GM12878 (cell line): Measurements from ENCODE around the gene SLC2A9.

ENCODE experiments used
- BHLHE40 ChIP-seq, 2 experiments: fragments of 450-650 bp in 1 of 2; IDR thresholded peaks; 2 replicates each; pipeline ENCODE4 v1.6.1; 2011 to 2017; ENCODE audit warnings: low read depth in 2 of 2, borderline replicate concordance in 1 of 2, improper control_type of control experiment in 1 of 2, low read length in 1 of 2, mild to moderate bottlenecking in 1 of 2
- POLR2AphosphoS5 ChIP-seq: IDR thresholded peaks from 2 replicates; pipeline ENCODE4 v1.6.1; 2011; ENCODE audit warnings: mild to moderate bottlenecking, low read length, inconsistent platforms
- RFX5 ChIP-seq: IDR thresholded peaks from 2 replicates; pipeline ENCODE4 v1.6.1; 2011; ENCODE audit warnings: low read depth, low read length, improper control_type of control experiment
- SPI1 ChIP-seq: IDR thresholded peaks from 2 replicates; pipeline ENCODE4 v1.6.1; 2011; ENCODE audit warnings: low read depth, mild to moderate bottlenecking, low read length, moderate library complexity, borderline replicate concordance; ENCODE audit not compliant: insufficient read depth

- no peak for TF ChIP-seq POLR2AphosphoS5
- no peak for TF ChIP-seq BHLHE40 (IDR thresholded peaks at IDR 0.05; ENCODE audit: borderline replicate concordance in 1 of 2, low read depth in 2 of 2, low read length in 1 of 2)
- TF ChIP-seq RFX5: no peak
- no peak for TF ChIP-seq SPI1
Measured at GRCh38 chr4:9826551-9826950, 194.7 kb downstream of the SLC2A9 start.
